Nephron (organoid): ENCODE data around the gene ZNF326.
A peak's percentile ranks its signal among the peaks of the same experiment; 100 is the strongest.

Experiments used
- H3K27ac Mint-ChIP-seq, 3 experiments: 2 replicates each; pipeline ENCODE4 v1.8.0; 2020; ENCODE audit warnings: mixed read lengths in 3 of 3, mild to moderate bottlenecking in 2 of 3, moderate library complexity in 1 of 3
- H3K27me3 Mint-ChIP-seq: 2 replicates; pipeline ENCODE4 v1.8.0; 2021; ENCODE audit warnings: low read depth, mild to moderate bottlenecking, moderate library complexity, mixed read lengths
- H3K36me3 Mint-ChIP-seq: 2 replicates; pipeline ENCODE4 v1.8.0; 2020; ENCODE audit warnings: low read depth, mixed read lengths
- H3K4me1 Mint-ChIP-seq: 2 replicates; pipeline ENCODE4 v1.8.0; 2020; ENCODE audit warnings: mixed read lengths
- H3K4me3 Mint-ChIP-seq, 3 experiments: 2 replicates each; pipeline ENCODE4 v1.8.0; 2020; ENCODE audit warnings: mild to moderate bottlenecking in 3 of 3, mixed read lengths in 3 of 3, moderate library complexity in 2 of 3
- H3K9me3 Mint-ChIP-seq: 2 replicates; pipeline ENCODE4 v1.8.0; 2020; ENCODE audit warnings: mixed read lengths
- CTCF ChIP-seq, 3 experiments: fragments of 200-600 bp; sonication (generic); IDR thresholded peaks; one replicate each; pipeline ENCODE4 v1.5.0; 2021; ENCODE audit warnings: antibody characterized with exemption in 3 of 3; ENCODE audit not compliant: unreplicated experiment in 3 of 3

ZNF326 gene

GRCh38 chr1:89962024-89962741 lies 32.7 kb upstream of the ZNF326 start:
- Mint-ChIP-seq H3K9me3 (peaks cover 7% of the 10 kb centered on the region), H3K27ac (no peak overlapping the region), H3K4me3 (no peak overlapping the region), H3K4me1 (peaks cover 2% of the 10 kb centered on the region), H3K36me3 (no peaks in the 10 kb centered on the region), H3K27me3 (no peaks in the 10 kb centered on the region)
- TF ChIP-seq CTCF (IDR thresholded peaks at IDR 0.05; ENCODE audit: unreplicated experiment in 3 of 3): no peak

GRCh38 chr1:89962742-89963075 lies 32.2 kb upstream of the ZNF326 start:
- H3K4me1 Mint-ChIP-seq: no peaks in the 10 kb centered on the region
- no peak overlapping the region for H3K4me3 Mint-ChIP-seq
- TF ChIP-seq CTCF (IDR thresholded peaks at IDR 0.05; ENCODE audit: unreplicated experiment in 3 of 3): no peak
- no peak overlapping the region for H3K27ac Mint-ChIP-seq
- no peaks in the 10 kb centered on the region for H3K27me3 Mint-ChIP-seq
- no peaks in the 10 kb centered on the region for H3K36me3 Mint-ChIP-seq
- H3K9me3 Mint-ChIP-seq: peaks cover 7% of the 10 kb centered on the region

- H3K27me3 Mint-ChIP-seq: no peaks in the 10 kb centered on the region
These were observed 29.6 kb upstream of the ZNF326 start for GRCh38 chr1:89965193-89965768.

GRCh38 chr1:89966656-89967055 lies 28.3 kb upstream of the ZNF326 start:
- Mint-ChIP-seq H3K9me3 (peaks cover 4% of the 10 kb centered on the region), H3K4me3 (no peak overlapping the region), H3K27ac (peak overlapping the region in 2 of 3 experiments; percentile 29 to 33), H3K36me3 (no peaks in the 10 kb centered on the region), H3K4me1 (no peaks in the 10 kb centered on the region), H3K27me3 (no peaks in the 10 kb centered on the region)
- TF ChIP-seq CTCF (IDR thresholded peaks at IDR 0.05; ENCODE audit: unreplicated experiment in 3 of 3): no peak

More at GRCh38 chr1:89965193-89965768, 29.6 kb upstream of the ZNF326 start:
- TF ChIP-seq CTCF (IDR thresholded peaks at IDR 0.05; ENCODE audit: unreplicated experiment in 3 of 3): no peak
- no peak overlapping the region for H3K27ac Mint-ChIP-seq
- H3K36me3 Mint-ChIP-seq: no peaks in the 10 kb centered on the region
- peaks cover 4% of the 10 kb centered on the region for H3K9me3 Mint-ChIP-seq
- no peak overlapping the region for H3K4me3 Mint-ChIP-seq
- H3K4me1 Mint-ChIP-seq: no peaks in the 10 kb centered on the region

GRCh38 chr1:89971600-89971999 lies 23.3 kb upstream of the ZNF326 start:
- no peak for TF ChIP-seq CTCF (IDR thresholded peaks at IDR 0.05; ENCODE audit: unreplicated experiment in 3 of 3)
- Mint-ChIP-seq H3K27me3 (no peaks in the 10 kb centered on the region), H3K9me3 (no peaks in the 10 kb centered on the region), H3K36me3 (no peaks in the 10 kb centered on the region), H3K4me3 (no peak overlapping the region), H3K27ac (no peak overlapping the region), H3K4me1 (peaks cover 7% of the 10 kb centered on the region)

GRCh38 chr1:89972024-89972423 lies 22.9 kb upstream of the ZNF326 start:
- no peak for TF ChIP-seq CTCF (IDR thresholded peaks at IDR 0.05; ENCODE audit: unreplicated experiment in 3 of 3)
- Mint-ChIP-seq H3K9me3 (no peaks in the 10 kb centered on the region), H3K27me3 (no peaks in the 10 kb centered on the region), H3K27ac (no peak overlapping the region), H3K4me1 (peaks cover 7% of the 10 kb centered on the region), H3K4me3 (no peak overlapping the region), H3K36me3 (no peaks in the 10 kb centered on the region)
